GM21737 (cell line): Measurements from ENCODE around the gene NMT1.
"Not testable (repeated sequence)": the region's sequence is repeated elsewhere in the genome, so short reads cannot be mapped to it uniquely, and the experiment has no call there.

ENCODE experiments used
- ATAC-seq: cut with Tn5 transposase; IDR thresholded peaks from one replicate; pipeline ENCODE4 v1.9.1; 2021; ENCODE audit warnings: mild to moderate bottlenecking, moderate library complexity; ENCODE audit not compliant: unreplicated experiment

The NMT1 gene

GRCh38 chr17:45117848-45118646 lies 56.9 kb downstream of the NMT1 start:
- ATAC-seq, result no peak

- no peak for ATAC-seq
Observed at GRCh38 chr17:45118691-45119090, 57.6 kb downstream of the NMT1 start.

- ATAC-seq, result no peak
Observed at GRCh38 chr17:45119964-45120363, 58.8 kb downstream of the NMT1 start.

GRCh38 chr17:45120558-45120957 lies 59.4 kb downstream of the NMT1 start:
- ATAC-seq, result no peak

- no peak for ATAC-seq
Observed at GRCh38 chr17:45121055-45121454, 59.9 kb downstream of the NMT1 start.

- no peak for ATAC-seq
Observed at GRCh38 chr17:45123076-45123770, 62.1 kb downstream of the NMT1 start.

- no peak for ATAC-seq
Observed at GRCh38 chr17:45123930-45124796, 63.0 kb downstream of the NMT1 start.

- not testable (repeated sequence) for ATAC-seq
Observed at GRCh38 chr17:45124797-45125122, 63.6 kb downstream of the NMT1 start.

GRCh38 chr17:45125509-45125908 lies 64.4 kb downstream of the NMT1 start:
- ATAC-seq, result no peak

GRCh38 chr17:45127207-45127547 lies 66.1 kb downstream of the NMT1 start:
- no peak for ATAC-seq

- ATAC-seq, result no peak
Observed at GRCh38 chr17:45127548-45128300, 66.6 kb downstream of the NMT1 start.

- ATAC-seq, result no peak
Observed at GRCh38 chr17:45128331-45128730, 67.2 kb downstream of the NMT1 start.

- no peak for ATAC-seq
Observed at GRCh38 chr17:45128989-45129388, 67.9 kb downstream of the NMT1 start.

GRCh38 chr17:45129426-45129939 lies 68.4 kb downstream of the NMT1 start:
- no peak for ATAC-seq

GRCh38 chr17:45129940-45130680 lies 69.0 kb downstream of the NMT1 start:
- no peak for ATAC-seq

- ATAC-seq, result no peak
Observed at GRCh38 chr17:45130681-45131615, 69.8 kb downstream of the NMT1 start.

- ATAC-seq, result no peak
Observed at GRCh38 chr17:45131616-45132319, 70.7 kb downstream of the NMT1 start.

GRCh38 chr17:45132320-45132571 lies 71.1 kb downstream of the NMT1 start, which contains the start of gene PLCD3:
TSS of gene PLCD3 (minus strand) at chr17:45132515. CDS start at chr17:45132410, 105 bp downstream.
- no peak for ATAC-seq
